IPS-20b (cell line): ENCODE data around the gene FAM110D.

ENCODE experiments used
- H3K27ac ChIP-seq: one replicate; pipeline ENCODE4 v1.5.1; 2013; ENCODE audit warnings: low read length
- H3K27me3 ChIP-seq: 2 replicates; pipeline ENCODE4 v1.6.1; 2013; ENCODE audit warnings: mild to moderate bottlenecking, low read length, inconsistent platforms; ENCODE audit not compliant: insufficient read depth
- H3K36me3 ChIP-seq: 2 replicates; pipeline ENCODE4 v1.6.1; 2013; ENCODE audit warnings: low read depth, mild to moderate bottlenecking, inconsistent platforms, low read length, moderate library complexity; ENCODE audit not compliant: insufficient read depth
- H3K4me1 ChIP-seq: 2 replicates; pipeline ENCODE4 v1.6.1; 2013; ENCODE audit warnings: mild to moderate bottlenecking, control low read depth, inconsistent platforms, low read length, moderate library complexity; ENCODE audit not compliant: insufficient read depth
- H3K4me3 ChIP-seq: 2 replicates; pipeline ENCODE4 v1.5.1; 2013; ENCODE audit warnings: mild to moderate bottlenecking, low read length, inconsistent platforms
- H3K9ac ChIP-seq: 2 replicates; pipeline ENCODE4 v1.6.1; 2013; ENCODE audit warnings: low read depth, mild to moderate bottlenecking, inconsistent platforms, low read length, moderate library complexity
- H3K9me3 ChIP-seq: 2 replicates; pipeline ENCODE4 v1.6.1; 2013; ENCODE audit warnings: mild to moderate bottlenecking, low read depth, low read length, inconsistent platforms; ENCODE audit not compliant: insufficient read depth

The FAM110D gene

GRCh38 chr1:26134466-26134865 is 24.4 kb upstream of the FAM110D start:
- no peak overlapping the region for H3K27ac ChIP-seq
- H3K4me3 ChIP-seq, result no peak overlapping the region
- H3K9ac ChIP-seq, result no peak overlapping the region
- H3K9me3 ChIP-seq, result no peaks in the 10 kb centered on the region
- H3K4me1 ChIP-seq, result no peaks in the 10 kb centered on the region
- H3K36me3 ChIP-seq, result no peaks in the 10 kb centered on the region
- no peaks in the 10 kb centered on the region for H3K27me3 ChIP-seq

- Histone ChIP-seq H3K27ac (no peak overlapping the region), H3K9me3 (no peaks in the 10 kb centered on the region), H3K9ac (no peak overlapping the region), H3K27me3 (no peaks in the 10 kb centered on the region), H3K4me3 (no peak overlapping the region), H3K4me1 (no peaks in the 10 kb centered on the region), H3K36me3 (no peaks in the 10 kb centered on the region)
Observed at GRCh38 chr1:26138974-26139558, 19.8 kb upstream of the FAM110D start.

- H3K4me1 ChIP-seq, result no peaks in the 10 kb centered on the region
- H3K27me3 ChIP-seq, result peaks cover 25% of the 10 kb centered on the region
- no peak overlapping the region for H3K9ac ChIP-seq
- no peak overlapping the region for H3K27ac ChIP-seq
- no peaks in the 10 kb centered on the region for H3K36me3 ChIP-seq
- no peaks in the 10 kb centered on the region for H3K9me3 ChIP-seq
- H3K4me3 ChIP-seq, result no peak overlapping the region
Observed at GRCh38 chr1:26142159-26142558, 16.7 kb upstream of the FAM110D start.

GRCh38 chr1:26145041-26145959 is 13.6 kb upstream of the FAM110D start:
- H3K9me3 ChIP-seq, result no peaks in the 10 kb centered on the region
- no peak overlapping the region for H3K4me3 ChIP-seq
- H3K27ac ChIP-seq, result no peak overlapping the region
- peaks cover 49% of the 10 kb centered on the region for H3K27me3 ChIP-seq
- H3K4me1 ChIP-seq, result no peaks in the 10 kb centered on the region
- H3K36me3 ChIP-seq, result no peaks in the 10 kb centered on the region
- no peak overlapping the region for H3K9ac ChIP-seq

- Histone ChIP-seq H3K27ac (no peak overlapping the region), H3K9ac (no peak overlapping the region), H3K27me3 (peaks cover 54% of the 10 kb centered on the region), H3K4me1 (no peaks in the 10 kb centered on the region), H3K9me3 (no peaks in the 10 kb centered on the region), H3K36me3 (no peaks in the 10 kb centered on the region), H3K4me3 (no peak overlapping the region)
Observed at GRCh38 chr1:26145960-26146294, 13.0 kb upstream of the FAM110D start.

GRCh38 chr1:26148887-26149286 is 10.0 kb upstream of the FAM110D start:
- Histone ChIP-seq H3K36me3 (no peaks in the 10 kb centered on the region), H3K27me3 (peaks cover 80% of the 10 kb centered on the region), H3K4me3 (no peak overlapping the region), H3K4me1 (no peaks in the 10 kb centered on the region), H3K27ac (no peak overlapping the region), H3K9ac (no peak overlapping the region), H3K9me3 (no peaks in the 10 kb centered on the region)

GRCh38 chr1:26153966-26154532 is 4.8 kb upstream of the FAM110D start:
- Histone ChIP-seq H3K27ac (no peak overlapping the region), H3K36me3 (no peaks in the 10 kb centered on the region), H3K4me1 (peaks cover 30% of the 10 kb centered on the region), H3K9ac (no peak overlapping the region), H3K9me3 (no peaks in the 10 kb centered on the region), H3K27me3 (peaks cover 92% of the 10 kb centered on the region), H3K4me3 (no peak overlapping the region; the same call in 1 of the 2 replicates)

GRCh38 chr1:26154750-26155149 is 4.1 kb upstream of the FAM110D start:
- Histone ChIP-seq H3K4me3 (peak overlapping the region; percentile 61; the same call in 1 of the 2 replicates), H3K9me3 (no peaks in the 10 kb centered on the region), H3K9ac (no peak overlapping the region), H3K36me3 (no peaks in the 10 kb centered on the region), H3K4me1 (peaks cover 30% of the 10 kb centered on the region), H3K27me3 (peaks cover 94% of the 10 kb centered on the region), H3K27ac (no peak overlapping the region)

- no peaks in the 10 kb centered on the region for H3K36me3 ChIP-seq
- H3K4me1 ChIP-seq, result peaks cover 30% of the 10 kb centered on the region
- H3K4me3 ChIP-seq, result peak overlapping the region; percentile 61
- H3K9me3 ChIP-seq, result no peaks in the 10 kb centered on the region
- H3K27ac ChIP-seq, result no peak overlapping the region
- peaks cover 94% of the 10 kb centered on the region for H3K27me3 ChIP-seq
- no peak overlapping the region for H3K9ac ChIP-seq
Observed at GRCh38 chr1:26155370-26156284, 3.3 kb upstream of the FAM110D start.

- H3K4me1 ChIP-seq, result peaks cover 30% of the 10 kb centered on the region
- H3K9ac ChIP-seq, result no peak overlapping the region; the same call in 1 of the 2 replicates
- H3K9me3 ChIP-seq, result no peaks in the 10 kb centered on the region
- H3K27ac ChIP-seq, result no peak overlapping the region
- peak overlapping the region; percentile 61 for H3K4me3 ChIP-seq
- peaks cover 96% of the 10 kb centered on the region for H3K27me3 ChIP-seq
- H3K36me3 ChIP-seq, result no peaks in the 10 kb centered on the region
Observed at GRCh38 chr1:26156285-26157038, 2.4 kb upstream of the FAM110D start.
